GM19438 (cell line): ENCODE measurements around the gene VAV1.
"Not testable (repeated sequence)": the region's sequence is repeated elsewhere in the genome, so short reads cannot be mapped to it uniquely, and the experiment has no call there.

Source experiments
- ATAC-seq: cut with Tn5 transposase; IDR thresholded peaks from one replicate; pipeline ENCODE4 v1.9.1; 2021; ENCODE audit warnings: low read depth; ENCODE audit not compliant: unreplicated experiment

Gene VAV1

GRCh38 chr19:6754653-6755463 lies 17.6 kb upstream of the VAV1 start:
- no peak for ATAC-seq

GRCh38 chr19:6760606-6761005 lies 11.9 kb upstream of the VAV1 start:
- no peak for ATAC-seq

- no peak for ATAC-seq
Observed at GRCh38 chr19:6761053-6761676, 11.3 kb upstream of the VAV1 start.

- not testable (repeated sequence) for ATAC-seq
Observed at GRCh38 chr19:6762253-6762797, 10.2 kb upstream of the VAV1 start.

GRCh38 chr19:6765738-6766356 lies 6.7 kb upstream of the VAV1 start:
- ATAC-seq, result no peak

- no peak for ATAC-seq
Observed at GRCh38 chr19:6766357-6767080, 6.0 kb upstream of the VAV1 start.

GRCh38 chr19:6767081-6767356 lies 5.5 kb upstream of the VAV1 start:
- ATAC-seq, result peak; percentile 11

GRCh38 chr19:6767357-6768235 lies 4.9 kb upstream of the VAV1 start, which contains the start of gene SH2D3A:
TSS of gene SH2D3A (minus strand) at chr19:6767435. CDS start at chr19:6763748, 3,687 bp downstream.
- ATAC-seq, result peak; percentile 58

GRCh38 chr19:6768236-6768785 lies 4.2 kb upstream of the VAV1 start:
- no peak for ATAC-seq

GRCh38 chr19:6769006-6769619 lies 3.4 kb upstream of the VAV1 start:
- ATAC-seq, result no peak

- not testable (repeated sequence) for ATAC-seq
Observed at GRCh38 chr19:6771648-6772027, 870 bp upstream of the VAV1 start.

GRCh38 chr19:6772866-6773322 lies 386 bp downstream of the VAV1 start:
- no peak for ATAC-seq

- no peak for ATAC-seq
Observed at GRCh38 chr19:6773323-6773931, 919 bp downstream of the VAV1 start.

GRCh38 chr19:6774821-6775707 lies 2.6 kb downstream of the VAV1 start:
- ATAC-seq, result no peak

- not testable (repeated sequence) for ATAC-seq
Observed at GRCh38 chr19:6776045-6776444, 3.5 kb downstream of the VAV1 start.

- ATAC-seq, result no peak
Observed at GRCh38 chr19:6776999-6777398, 4.5 kb downstream of the VAV1 start.

- no peak for ATAC-seq
Observed at GRCh38 chr19:6777434-6777833, 4.9 kb downstream of the VAV1 start.

GRCh38 chr19:6778386-6778785 lies 5.9 kb downstream of the VAV1 start:
- ATAC-seq, result no peak
